GM10266 (cell line): Measurements from ENCODE around the gene KCNQ5.

Experiments
- DNase-seq: peaks from one replicate; pipeline ENCODE4 v3.0.0; 2012; ENCODE audit errors: extremely low spot score
- CTCF ChIP-seq: IDR thresholded peaks from 2 replicates; pipeline ENCODE4 v1.5.1; 2012; ENCODE audit warnings: mild to moderate bottlenecking, low read depth; ENCODE audit not compliant: control insufficient read depth, insufficient read depth; ENCODE audit errors: missing control alignments

KCNQ5 gene

GRCh38 chr6:72659754-72660153, 37.9 kb downstream of the KCNQ5 start:
- TF ChIP-seq CTCF = no peak
- DNase-seq = no peak

- no peak for DNase-seq
- no peak for TF ChIP-seq CTCF
These were observed 39.5 kb downstream of the KCNQ5 start for GRCh38 chr6:72661411-72661810.

- TF ChIP-seq CTCF = no peak
- no peak for DNase-seq
These were observed 43.7 kb downstream of the KCNQ5 start for GRCh38 chr6:72665599-72665998.

- no peak for DNase-seq
- TF ChIP-seq CTCF = peak; percentile 9
These were observed 47.5 kb downstream of the KCNQ5 start for GRCh38 chr6:72669324-72669723.

- DNase-seq = no peak
- TF ChIP-seq CTCF = no peak
These were observed 51.0 kb downstream of the KCNQ5 start for GRCh38 chr6:72672906-72673305.

GRCh38 chr6:72674842-72675241, 53.0 kb downstream of the KCNQ5 start:
- DNase-seq = no peak
- TF ChIP-seq CTCF = no peak

- TF ChIP-seq CTCF = no peak
- DNase-seq = no peak
These were observed 53.5 kb downstream of the KCNQ5 start for GRCh38 chr6:72675396-72675795.
